Trophoblast cell (in vitro differentiated cells and primary cell): ENCODE measurements around the gene CADM1.

ENCODE experiments used
- DNase-seq, 2 donors: peaks; one replicate each; pipeline ENCODE4 v3.0.0-alpha.2; 2016
- H2AFZ ChIP-seq: 2 replicates; pipeline ENCODE4 v1.6.1; 2013; ENCODE audit warnings: low read length, moderate library complexity, mild to moderate bottlenecking; ENCODE audit not compliant: insufficient read depth, poor library complexity
- H2AK5ac ChIP-seq: 2 replicates; pipeline ENCODE4 v1.6.1; 2013; ENCODE audit warnings: mild to moderate bottlenecking, low read length
- H2BK120ac ChIP-seq: 2 replicates; pipeline ENCODE4 v1.6.1; 2013; ENCODE audit warnings: low read length, mild to moderate bottlenecking, moderate library complexity; ENCODE audit not compliant: insufficient read depth, poor library complexity
- H2BK12ac ChIP-seq: 2 replicates; pipeline ENCODE4 v1.6.1; 2013; ENCODE audit warnings: mild to moderate bottlenecking, low read length, moderate library complexity
- H2BK5ac ChIP-seq: 2 replicates; pipeline ENCODE4 v1.6.1; 2013; ENCODE audit warnings: low read length, low read depth, moderate library complexity, mild to moderate bottlenecking; ENCODE audit not compliant: poor library complexity
- H3K14ac ChIP-seq: 2 replicates; pipeline ENCODE4 v1.6.1; 2013; ENCODE audit warnings: mild to moderate bottlenecking, low read length
- H3K18ac ChIP-seq: 2 replicates; pipeline ENCODE4 v1.6.1; 2013; ENCODE audit warnings: mild to moderate bottlenecking, low read length
- H3K23ac ChIP-seq: 2 replicates; pipeline ENCODE4 v1.6.1; 2013; ENCODE audit warnings: low read length
- H3K27ac ChIP-seq: 2 replicates; pipeline ENCODE4 v1.5.1; 2013; ENCODE audit warnings: low read depth, mild to moderate bottlenecking, inconsistent platforms, low read length, moderate library complexity
- H3K27me3 ChIP-seq: 2 replicates; pipeline ENCODE4 v1.6.1; 2013; ENCODE audit warnings: inconsistent platforms, mild to moderate bottlenecking, low read length, moderate library complexity; ENCODE audit not compliant: insufficient read depth
- H3K36me3 ChIP-seq, 2 experiments: 1 replicate in 1 of 2; 2 replicates in 1 of 2; pipeline ENCODE4 v1.6.1; 2013; ENCODE audit warnings: low read length in 2 of 2, mild to moderate bottlenecking in 2 of 2, moderate library complexity in 1 of 2; ENCODE audit not compliant: insufficient read depth in 2 of 2, control insufficient read depth in 1 of 2
- H3K4ac ChIP-seq: 2 replicates; pipeline ENCODE4 v1.6.1; 2013; ENCODE audit warnings: low read depth, mild to moderate bottlenecking, low read length, moderate library complexity
- H3K4me1 ChIP-seq, 2 experiments: 1 replicate in 1 of 2; 2 replicates in 1 of 2; pipeline ENCODE4 v1.6.1; 2013; ENCODE audit warnings: low read length in 2 of 2, mild to moderate bottlenecking in 2 of 2, moderate library complexity in 1 of 2; ENCODE audit not compliant: insufficient read depth in 2 of 2, control insufficient read depth in 1 of 2
- H3K4me2 ChIP-seq: 2 replicates; pipeline ENCODE4 v1.6.1; 2013; ENCODE audit warnings: inconsistent platforms, mild to moderate bottlenecking, low read length, moderate library complexity
- H3K4me3 ChIP-seq: 2 replicates; pipeline ENCODE4 v1.5.1; 2013; ENCODE audit warnings: mild to moderate bottlenecking, low read depth, low read length, inconsistent platforms
- H3K79me1 ChIP-seq: one replicate; pipeline ENCODE4 v1.6.1; 2013; ENCODE audit warnings: low read length
- H3K79me2 ChIP-seq: 2 replicates; pipeline ENCODE4 v1.6.1; 2013; ENCODE audit warnings: low read length, mild to moderate bottlenecking; ENCODE audit not compliant: control insufficient read depth, insufficient read depth, poor library complexity
- H3K9ac ChIP-seq: 2 replicates; pipeline ENCODE4 v1.6.1; 2013; ENCODE audit warnings: mild to moderate bottlenecking, low read length
- H3K9me3 ChIP-seq: 2 replicates; pipeline ENCODE4 v1.6.1; 2013; ENCODE audit warnings: low read depth, mild to moderate bottlenecking, control low read depth, inconsistent platforms, low read length; ENCODE audit not compliant: insufficient read depth
- H4K12ac ChIP-seq: 2 replicates; pipeline ENCODE4 v1.6.1; 2013; ENCODE audit warnings: low read depth, mild to moderate bottlenecking, low read length, moderate library complexity
- H4K8ac ChIP-seq: 2 replicates; pipeline ENCODE4 v1.6.1; 2013; ENCODE audit warnings: low read depth, mild to moderate bottlenecking, low read length, moderate library complexity
- H4K91ac ChIP-seq: one replicate; pipeline ENCODE4 v1.6.1; 2013; ENCODE audit warnings: low read depth, mild to moderate bottlenecking, low read length, moderate library complexity
- WGBS: extraction: QIAGEN DNeasy Blood & Tissue Kit; methylation state at CpG from one replicate; pipeline ENCODE4 v1.1.7; 2013; ENCODE audit warnings: missing lambda C conversion rate; ENCODE audit not compliant: insufficient read length, insufficient coverage; ENCODE audit errors: extremely low coverage; 5-methylcytosine and 5-hydroxymethylcytosine counted together

Gene CADM1

GRCh38 chr11:115180272-115180671 is 323.9 kb downstream of the CADM1 start:
- Histone ChIP-seq H4K91ac (no peak overlapping the region), H2AK5ac (no peak overlapping the region), H3K4me3 (no peak overlapping the region), H3K36me3 (no peaks in the 10 kb centered on the region), H3K4me2 (no peak overlapping the region), H3K4ac (no peak overlapping the region), H3K9ac (no peak overlapping the region), H3K4me1 (no peaks in the 10 kb centered on the region), H2BK12ac (no peak overlapping the region), H2BK5ac (no peak overlapping the region), H2AFZ (no peak overlapping the region), H4K8ac (no peak overlapping the region), H2BK120ac (no peak overlapping the region), H3K18ac (no peak overlapping the region), H3K27me3 (no peaks in the 10 kb centered on the region), H3K14ac (no peak overlapping the region), H3K79me1 (no peaks in the 10 kb centered on the region), H3K23ac (no peak overlapping the region), H3K9me3 (no peaks in the 10 kb centered on the region), H4K12ac (no peak overlapping the region), H3K79me2 (no peaks in the 10 kb centered on the region), H3K27ac (no peak overlapping the region)
- no CpG with 5 or more reads among the region's 7 CpGs for WGBS
- DNase-seq, result no peak

- Histone ChIP-seq H3K27ac (no peak overlapping the region), H3K79me1 (no peaks in the 10 kb centered on the region), H3K36me3 (no peaks in the 10 kb centered on the region), H2AK5ac (no peak overlapping the region), H3K14ac (no peak overlapping the region), H3K4me2 (no peak overlapping the region), H4K12ac (no peak overlapping the region), H3K9ac (no peak overlapping the region), H3K18ac (no peak overlapping the region), H3K4ac (no peak overlapping the region), H2AFZ (no peak overlapping the region), H4K91ac (no peak overlapping the region), H2BK5ac (no peak overlapping the region), H3K4me3 (no peak overlapping the region), H3K9me3 (no peaks in the 10 kb centered on the region), H3K79me2 (no peaks in the 10 kb centered on the region), H3K27me3 (no peaks in the 10 kb centered on the region), H2BK12ac (no peak overlapping the region), H3K4me1 (no peaks in the 10 kb centered on the region), H3K23ac (no peak overlapping the region), H2BK120ac (no peak overlapping the region), H4K8ac (no peak overlapping the region)
- no peak for DNase-seq
- no CpG with 5 or more reads among the region's 3 CpGs for WGBS
These were observed 324.6 kb downstream of the CADM1 start for GRCh38 chr11:115179636-115180035.

GRCh38 chr11:115178705-115179104 is 325.5 kb downstream of the CADM1 start:
- no peaks in the 10 kb centered on the region for H3K27me3 ChIP-seq
- H2AK5ac ChIP-seq, result no peak overlapping the region
- H2BK12ac ChIP-seq, result no peak overlapping the region
- no peak overlapping the region for H3K4ac ChIP-seq
- no CpG with 5 or more reads among the region's 14 CpGs for WGBS
- no peak overlapping the region for H3K14ac ChIP-seq
- H3K18ac ChIP-seq, result no peak overlapping the region
- H3K27ac ChIP-seq, result no peak overlapping the region
- H3K79me1 ChIP-seq, result no peaks in the 10 kb centered on the region
- no peak overlapping the region for H2AFZ ChIP-seq
- no peaks in the 10 kb centered on the region for H3K36me3 ChIP-seq
- H2BK5ac ChIP-seq, result no peak overlapping the region
- no peaks in the 10 kb centered on the region for H3K79me2 ChIP-seq
- H3K4me2 ChIP-seq, result no peak overlapping the region
- no peak overlapping the region for H3K23ac ChIP-seq
- no peak overlapping the region for H2BK120ac ChIP-seq
- H4K91ac ChIP-seq, result no peak overlapping the region
- H3K9ac ChIP-seq, result no peak overlapping the region
- H4K12ac ChIP-seq, result no peak overlapping the region
- no peak overlapping the region for H3K4me3 ChIP-seq
- no peaks in the 10 kb centered on the region for H3K9me3 ChIP-seq
- no peak for DNase-seq
- no peaks in the 10 kb centered on the region for H3K4me1 ChIP-seq
- H4K8ac ChIP-seq, result no peak overlapping the region

GRCh38 chr11:115173136-115173535 is 331.1 kb downstream of the CADM1 start:
- H3K4me2 ChIP-seq, result no peak overlapping the region
- H3K14ac ChIP-seq, result no peak overlapping the region
- no peaks in the 10 kb centered on the region for H3K79me2 ChIP-seq
- WGBS, result no CpG with 5 or more reads among the region's 19 CpGs
- no peak overlapping the region for H2AFZ ChIP-seq
- H2BK120ac ChIP-seq, result no peak overlapping the region
- H3K27me3 ChIP-seq, result no peaks in the 10 kb centered on the region
- H3K4me3 ChIP-seq, result no peak overlapping the region
- H3K9ac ChIP-seq, result no peak overlapping the region
- H2AK5ac ChIP-seq, result no peak overlapping the region
- H4K8ac ChIP-seq, result no peak overlapping the region
- no peak overlapping the region for H3K18ac ChIP-seq
- H3K79me1 ChIP-seq, result no peaks in the 10 kb centered on the region
- H3K9me3 ChIP-seq, result peaks cover 2% of the 10 kb centered on the region
- H4K91ac ChIP-seq, result no peak overlapping the region
- DNase-seq, result no peak
- H3K4me1 ChIP-seq, result no peaks in the 10 kb centered on the region
- H3K23ac ChIP-seq, result no peak overlapping the region
- no peak overlapping the region for H2BK5ac ChIP-seq
- no peak overlapping the region for H4K12ac ChIP-seq
- H3K36me3 ChIP-seq, result no peaks in the 10 kb centered on the region
- H3K27ac ChIP-seq, result no peak overlapping the region
- no peak overlapping the region for H3K4ac ChIP-seq
- no peak overlapping the region for H2BK12ac ChIP-seq
